Ishikawa (cell line): ENCODE data around the gene KLHL34.

ENCODE experiments used
- CEBPB ChIP-seq: IDR thresholded peaks from 2 replicates; pipeline ENCODE4 v1.6.1; 2012
- CREB1 ChIP-seq: IDR thresholded peaks from 2 replicates; pipeline ENCODE4 v1.6.1; 2012; ENCODE audit warnings: low read depth
- EGR1 ChIP-seq: IDR thresholded peaks from 2 replicates; pipeline ENCODE4 v1.6.1; 2012
- EP300 ChIP-seq: IDR thresholded peaks from 2 replicates; pipeline ENCODE4 v1.6.1; 2012; ENCODE audit warnings: borderline replicate concordance
- FOXM1 ChIP-seq: IDR thresholded peaks from 2 replicates; pipeline ENCODE4 v1.6.1; 2012; ENCODE audit warnings: low read depth, borderline replicate concordance
- RAD21 ChIP-seq: IDR thresholded peaks from 2 replicates; pipeline ENCODE4 v1.6.1; 2012; ENCODE audit warnings: low read depth
- TAF1 ChIP-seq: IDR thresholded peaks from 2 replicates; pipeline ENCODE4 v1.6.1; 2012; ENCODE audit warnings: low read depth, mild to moderate bottlenecking
- YY1 ChIP-seq: IDR thresholded peaks from 2 replicates; pipeline ENCODE4 v1.6.1; 2012; ENCODE audit warnings: low read depth
- ZBTB7A ChIP-seq: IDR thresholded peaks from 2 replicates; pipeline ENCODE4 v1.6.1; 2012; ENCODE audit warnings: low read depth
- TF ChIP-seq, protein P1 (sequence below): IDR thresholded peaks from 2 replicates; pipeline ENCODE4 v1.6.1; 2012; ENCODE audit warnings: low read depth, mild to moderate bottlenecking
- TF ChIP-seq, protein P2 (sequence below): IDR thresholded peaks from 2 replicates; pipeline ENCODE4 v1.6.1; 2012

DNA sequence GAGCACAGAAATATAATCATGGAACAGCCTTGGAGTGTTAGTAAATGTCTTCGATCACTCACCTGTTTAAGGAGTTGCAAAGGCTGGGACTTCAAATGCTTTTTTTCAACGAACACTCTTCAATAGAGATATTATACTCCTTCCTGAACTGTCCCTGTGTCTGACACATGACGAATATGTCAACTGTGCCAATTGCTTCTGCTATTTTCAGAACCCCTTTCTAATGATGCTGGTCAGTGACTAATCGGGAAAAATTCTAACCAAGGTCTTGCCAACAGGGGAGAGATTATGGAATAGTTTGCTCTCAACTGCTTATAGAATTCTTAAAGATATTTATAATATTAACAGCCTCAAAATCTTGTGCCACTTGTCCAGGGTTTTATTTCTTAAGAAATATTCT lies 8.5 kb upstream of the KLHL34 start:
- TF ChIP-seq, protein P1, sequence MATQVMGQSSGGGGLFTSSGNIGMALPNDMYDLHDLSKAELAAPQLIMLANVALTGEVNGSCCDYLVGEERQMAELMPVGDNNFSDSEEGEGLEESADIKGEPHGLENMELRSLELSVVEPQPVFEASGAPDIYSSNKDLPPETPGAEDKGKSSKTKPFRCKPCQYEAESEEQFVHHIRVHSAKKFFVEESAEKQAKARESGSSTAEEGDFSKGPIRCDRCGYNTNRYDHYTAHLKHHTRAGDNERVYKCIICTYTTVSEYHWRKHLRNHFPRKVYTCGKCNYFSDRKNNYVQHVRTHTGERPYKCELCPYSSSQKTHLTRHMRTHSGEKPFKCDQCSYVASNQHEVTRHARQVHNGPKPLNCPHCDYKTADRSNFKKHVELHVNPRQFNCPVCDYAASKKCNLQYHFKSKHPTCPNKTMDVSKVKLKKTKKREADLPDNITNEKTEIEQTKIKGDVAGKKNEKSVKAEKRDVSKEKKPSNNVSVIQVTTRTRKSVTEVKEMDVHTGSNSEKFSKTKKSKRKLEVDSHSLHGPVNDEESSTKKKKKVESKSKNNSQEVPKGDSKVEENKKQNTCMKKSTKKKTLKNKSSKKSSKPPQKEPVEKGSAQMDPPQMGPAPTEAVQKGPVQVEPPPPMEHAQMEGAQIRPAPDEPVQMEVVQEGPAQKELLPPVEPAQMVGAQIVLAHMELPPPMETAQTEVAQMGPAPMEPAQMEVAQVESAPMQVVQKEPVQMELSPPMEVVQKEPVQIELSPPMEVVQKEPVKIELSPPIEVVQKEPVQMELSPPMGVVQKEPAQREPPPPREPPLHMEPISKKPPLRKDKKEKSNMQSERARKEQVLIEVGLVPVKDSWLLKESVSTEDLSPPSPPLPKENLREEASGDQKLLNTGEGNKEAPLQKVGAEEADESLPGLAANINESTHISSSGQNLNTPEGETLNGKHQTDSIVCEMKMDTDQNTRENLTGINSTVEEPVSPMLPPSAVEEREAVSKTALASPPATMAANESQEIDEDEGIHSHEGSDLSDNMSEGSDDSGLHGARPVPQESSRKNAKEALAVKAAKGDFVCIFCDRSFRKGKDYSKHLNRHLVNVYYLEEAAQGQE, result no peak
- no peak for TF ChIP-seq YY1
- TF ChIP-seq FOXM1, result no peak
- no peak for TF ChIP-seq CEBPB
- TF ChIP-seq EP300, result no peak
- TF ChIP-seq EGR1, result no peak
- TF ChIP-seq, protein P2, sequence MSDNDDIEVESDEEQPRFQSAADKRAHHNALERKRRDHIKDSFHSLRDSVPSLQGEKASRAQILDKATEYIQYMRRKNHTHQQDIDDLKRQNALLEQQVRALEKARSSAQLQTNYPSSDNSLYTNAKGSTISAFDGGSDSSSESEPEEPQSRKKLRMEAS, result no peak
- TF ChIP-seq CREB1, result no peak
- TF ChIP-seq RAD21, result no peak
- TF ChIP-seq TAF1, result no peak
- no peak for TF ChIP-seq ZBTB7A
